T47D (cell line): ENCODE results near the gene ATP8A2.

Experiments
- DNase-seq, 2 experiments: peaks; one replicate each; pipeline versions ENCODE4 v3.0.0 to v3.0.0-alpha.2; 2011 to 2012; ENCODE audit warnings: low read depth in 1 of 2, low spot score in 1 of 2
- JUND ChIP-seq: IDR thresholded peaks from 2 replicates; pipeline ENCODE4 v1.6.1; 2012; ENCODE audit warnings: low read depth
- in situ Hi-C: cut with HindIII; loops from 2 replicates; pipeline ENCODE4 v1.10.0; 2016; ENCODE audit warnings: low sequenced_read_pairs, low pct_unique_long_range_greater_than_20kb

ATP8A2 gene

GRCh38 chr13:25910991-25911419, 539.2 kb downstream of the ATP8A2 start:
- TF ChIP-seq JUND = no peak
- in situ Hi-C loops = no loop called here
- no peak for DNase-seq

GRCh38 chr13:25912961-25913360, 541.2 kb downstream of the ATP8A2 start:
- TF ChIP-seq JUND = no peak
- no peak for DNase-seq
- in situ Hi-C loops = no loop called here

- TF ChIP-seq JUND = no peak
- in situ Hi-C loops = no loop called here
- no peak for DNase-seq
These were observed 544.2 kb downstream of the ATP8A2 start for GRCh38 chr13:25915840-25916518.

DNA sequence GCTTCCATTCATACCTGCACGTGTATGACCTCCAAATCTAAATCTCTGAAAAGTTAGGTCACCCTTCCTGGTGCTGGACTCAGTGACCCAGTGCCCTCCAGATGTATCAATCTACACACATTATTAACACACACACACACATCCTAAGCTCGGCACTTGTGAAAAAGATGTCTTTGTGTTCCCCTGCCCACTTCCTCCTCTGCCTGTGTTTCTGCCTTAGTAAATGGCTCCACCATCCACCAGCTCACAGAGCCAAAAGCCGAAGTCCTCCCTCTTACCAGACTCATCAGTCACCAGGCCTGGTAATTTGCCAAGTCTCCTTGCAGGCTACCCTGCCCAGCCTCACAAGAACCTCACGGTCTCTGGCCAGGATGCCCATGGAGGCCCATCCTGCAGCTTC, 548.5 kb downstream of the ATP8A2 start:
- in situ Hi-C loops = no loop called here
- DNase-seq = no peak
- no peak for TF ChIP-seq JUND

GRCh38 chr13:25920931-25921330, 549.2 kb downstream of the ATP8A2 start:
- no peak for DNase-seq
- in situ Hi-C loops = no loop called here
- no peak for TF ChIP-seq JUND

- TF ChIP-seq JUND = no peak
- in situ Hi-C loops = no loop called here
- DNase-seq = no peak
These were observed 550.6 kb downstream of the ATP8A2 start for GRCh38 chr13:25922376-25922775.

- in situ Hi-C loops = no loop called here
- TF ChIP-seq JUND = no peak
- no peak for DNase-seq
These were observed 551.7 kb downstream of the ATP8A2 start for GRCh38 chr13:25923217-25924085.

DNA sequence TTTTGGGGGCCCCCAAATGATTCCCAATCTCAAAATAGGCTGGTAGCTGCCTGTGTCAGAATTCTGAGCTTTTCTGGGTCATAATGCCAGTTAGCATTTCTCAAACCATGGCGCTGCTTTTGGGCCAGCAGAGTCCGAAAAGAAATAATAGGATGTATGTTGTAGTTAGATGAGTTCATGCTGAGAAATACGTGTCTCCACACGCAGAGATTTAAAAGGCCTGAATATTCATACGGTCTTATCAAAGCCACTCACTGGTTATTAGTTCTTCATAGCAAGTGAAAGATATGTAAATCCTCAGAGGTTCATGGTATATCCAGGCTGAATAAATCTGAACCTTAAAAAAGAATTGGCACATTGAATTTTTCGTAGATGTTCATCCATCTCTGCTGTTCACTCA, 555.6 kb downstream of the ATP8A2 start:
- in situ Hi-C loops = no loop called here
- no peak for TF ChIP-seq JUND
- no peak for DNase-seq

- no peak for DNase-seq
- in situ Hi-C loops = no loop called here
- no peak for TF ChIP-seq JUND
These were observed 556.2 kb downstream of the ATP8A2 start for GRCh38 chr13:25927932-25928331.

GRCh38 chr13:25928941-25929505, 557.2 kb downstream of the ATP8A2 start:
- no peak for TF ChIP-seq JUND
- no peak for DNase-seq
- in situ Hi-C loops = no loop called here

DNA sequence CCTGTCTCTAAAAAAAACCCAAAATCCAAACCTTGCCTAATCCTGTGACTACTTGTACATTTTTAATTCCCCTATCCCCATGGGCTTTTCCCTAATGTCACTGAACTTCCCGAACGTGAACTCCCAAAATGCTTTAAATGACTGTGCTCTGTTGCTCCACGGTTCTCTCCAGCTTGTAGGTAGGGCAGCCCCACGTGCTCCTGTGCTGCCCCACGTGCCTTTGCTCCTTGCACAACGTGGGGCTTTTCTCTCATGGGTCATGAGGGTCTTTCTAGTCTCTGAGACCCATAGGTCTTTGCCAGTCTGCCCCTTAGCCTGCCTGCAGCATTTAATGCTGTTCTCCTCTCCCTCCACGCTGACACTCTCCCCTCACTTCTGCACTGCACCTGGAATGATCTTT, 558.0 kb downstream of the ATP8A2 start:
- in situ Hi-C loops = no loop called here
- DNase-seq = no peak
- TF ChIP-seq JUND = no peak

- TF ChIP-seq JUND = no peak
- DNase-seq = no peak
- in situ Hi-C loops = no loop called here
These were observed 558.9 kb downstream of the ATP8A2 start for GRCh38 chr13:25930653-25931052.

GRCh38 chr13:25932365-25932764, 560.6 kb downstream of the ATP8A2 start:
- DNase-seq = no peak
- TF ChIP-seq JUND = no peak
- in situ Hi-C loops = no loop called here
